Kidney tubule cell (primary cell): ENCODE data around the gene TBC1D9B.
"Not testable (repeated sequence)": the region's sequence is repeated elsewhere in the genome, so short reads cannot be mapped to it uniquely, and the experiment has no call there.

Experiments used
- DNase-seq: peaks from one replicate; pipeline ENCODE4 v3.0.0-alpha.2; 2018; ENCODE audit warnings: low spot score

TBC1D9B gene

DNA sequence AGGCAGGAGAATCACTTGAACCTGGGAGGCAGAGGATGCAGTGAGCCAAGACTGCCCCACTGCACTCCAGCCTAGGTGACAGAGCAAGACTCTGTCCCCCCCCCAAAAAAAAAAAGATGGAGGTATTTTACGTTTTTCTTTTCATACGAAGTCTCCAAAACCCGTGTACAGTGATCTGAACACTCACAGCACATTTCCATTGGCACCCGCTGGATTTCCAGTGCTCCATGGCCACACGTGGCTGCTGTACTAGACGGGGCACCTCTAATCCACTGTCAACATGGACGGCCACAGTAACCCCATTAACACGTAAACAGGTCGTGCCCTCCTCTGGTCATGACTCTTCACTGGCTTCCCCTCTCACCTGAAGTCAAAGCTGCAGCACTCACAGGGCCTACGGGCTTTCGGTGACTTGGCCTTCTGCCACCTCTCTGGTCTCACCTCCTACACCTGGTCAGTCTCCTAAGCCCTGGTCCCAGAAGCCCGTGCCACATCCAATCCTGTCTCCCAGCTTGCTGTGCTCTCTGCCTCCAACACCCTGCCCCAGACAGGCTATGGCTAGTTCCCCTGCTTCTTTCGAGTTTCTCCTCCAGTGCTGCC is 22.1 kb downstream of the TBC1D9B start:
- DNase-seq = no peak

DNA sequence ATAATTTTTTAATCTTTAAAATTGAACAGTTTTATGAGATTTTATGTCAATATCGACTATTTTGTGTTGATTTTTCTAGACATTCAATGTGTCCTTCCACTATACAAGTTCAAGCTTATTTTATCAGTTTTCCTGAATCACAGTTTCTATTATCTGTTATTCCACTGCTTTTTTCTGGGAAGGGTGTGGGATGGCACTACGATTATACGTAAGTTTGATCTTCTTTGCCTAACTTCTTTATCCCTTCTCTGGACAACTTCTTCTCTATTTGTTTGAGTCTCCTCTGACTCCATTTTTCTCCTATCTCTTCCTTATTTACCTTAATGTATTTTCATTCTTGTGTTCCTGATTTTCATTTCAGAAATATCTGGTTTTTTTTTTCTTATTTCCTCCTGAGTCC is 24.5 kb downstream of the TBC1D9B start:
- DNase-seq = no peak

DNA sequence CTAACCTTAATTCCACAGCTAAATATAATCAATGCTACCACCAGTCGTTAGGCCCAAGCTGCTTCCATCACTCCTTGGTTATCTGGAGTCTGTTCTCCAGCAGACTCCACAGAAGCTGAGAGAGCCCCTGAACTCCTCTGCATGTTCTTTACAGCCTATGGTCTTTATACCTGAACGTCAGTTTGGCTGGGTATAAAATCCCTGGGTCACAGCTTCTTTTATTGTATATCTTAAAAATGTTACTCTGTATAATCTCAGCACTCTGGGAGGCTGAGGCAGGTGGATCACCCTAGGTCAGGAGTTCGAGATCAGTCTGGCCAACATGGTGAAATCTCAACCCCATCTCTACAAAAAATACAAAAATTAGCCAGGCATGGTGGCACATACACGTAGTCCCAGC is 25.4 kb downstream of the TBC1D9B start:
- no peak for DNase-seq

DNA sequence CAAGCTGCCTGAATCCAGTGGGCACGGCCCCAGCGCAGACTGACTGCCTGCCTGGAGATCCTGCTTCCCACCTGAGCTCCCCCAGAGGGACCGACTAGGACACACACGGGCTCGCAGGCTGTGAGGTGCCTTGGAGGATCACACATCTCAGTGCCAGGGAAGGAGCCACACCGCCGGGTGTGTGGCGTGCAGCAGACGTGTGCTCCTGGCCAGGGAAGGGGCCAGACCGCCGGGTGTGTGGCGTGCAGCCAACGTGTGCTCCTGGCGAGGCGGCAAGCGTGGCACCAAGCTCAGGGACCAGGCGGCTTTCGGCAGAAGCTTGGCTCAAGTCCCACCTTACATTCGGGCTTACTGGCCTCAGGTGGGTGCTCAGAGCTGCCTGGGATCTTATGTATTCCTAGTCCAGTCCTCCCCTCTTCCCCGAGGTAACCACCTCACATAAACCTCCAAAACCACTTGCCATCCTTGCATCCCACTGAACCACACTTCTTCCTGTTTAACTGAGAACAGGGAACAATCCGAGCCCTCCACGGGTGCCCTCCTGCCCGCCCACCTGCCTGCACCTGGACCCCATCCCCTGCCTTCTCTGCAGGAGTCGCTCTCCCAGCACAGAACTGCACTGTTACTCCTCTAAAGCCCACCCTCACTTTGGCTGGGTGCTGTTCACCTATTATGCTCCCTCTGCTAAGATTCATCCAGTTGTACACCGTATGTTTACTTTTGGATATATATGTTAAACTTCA is 26.7 kb downstream of the TBC1D9B start:
- no peak for DNase-seq

DNA sequence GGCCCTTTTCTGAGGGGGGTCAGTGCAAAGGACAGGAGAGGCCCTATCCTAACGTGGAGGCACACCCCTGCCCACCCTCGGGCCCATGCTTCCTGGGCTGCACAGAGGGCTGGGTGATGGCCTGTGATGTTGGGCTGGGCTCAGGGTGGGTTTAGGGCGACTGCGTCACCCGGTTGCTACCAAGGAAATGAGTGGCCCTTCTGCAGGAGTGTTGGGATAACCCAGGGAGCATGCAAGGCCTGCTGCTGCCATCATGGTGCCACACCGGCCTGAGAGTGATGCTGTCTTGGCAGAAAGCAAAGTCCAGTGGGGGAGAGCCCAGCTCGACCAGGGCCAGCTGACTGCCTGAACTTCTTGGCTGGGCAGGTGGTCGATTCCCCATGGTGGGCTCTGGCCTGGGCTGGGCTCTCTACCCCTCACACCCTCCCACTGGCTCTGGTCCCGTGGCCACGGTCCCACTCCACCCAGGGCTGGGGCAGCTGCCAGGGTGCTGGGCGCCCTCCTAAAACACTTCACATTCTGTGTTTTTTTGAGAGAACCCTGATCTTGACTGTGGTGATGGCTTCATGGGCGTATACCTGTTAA is 27.5 kb downstream of the TBC1D9B start:
- DNase-seq = no peak

DNA sequence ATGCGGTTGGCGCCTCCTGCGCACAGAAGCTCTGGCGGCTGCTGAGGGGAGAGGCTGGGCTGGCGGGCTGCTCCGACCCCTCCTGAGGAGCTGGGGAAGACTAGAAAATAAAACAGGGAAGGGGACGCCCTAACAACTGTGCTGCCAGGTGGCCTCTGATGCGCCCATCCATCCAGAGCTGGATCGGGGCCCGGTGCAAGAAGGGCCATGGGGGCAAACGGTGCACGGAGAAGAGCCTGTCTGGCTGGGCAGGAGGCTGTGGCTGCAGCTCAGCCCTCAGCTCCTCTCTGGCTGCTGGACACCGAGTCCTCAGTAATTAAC is 28.0 kb downstream of the TBC1D9B start:
- DNase-seq = no peak

DNA sequence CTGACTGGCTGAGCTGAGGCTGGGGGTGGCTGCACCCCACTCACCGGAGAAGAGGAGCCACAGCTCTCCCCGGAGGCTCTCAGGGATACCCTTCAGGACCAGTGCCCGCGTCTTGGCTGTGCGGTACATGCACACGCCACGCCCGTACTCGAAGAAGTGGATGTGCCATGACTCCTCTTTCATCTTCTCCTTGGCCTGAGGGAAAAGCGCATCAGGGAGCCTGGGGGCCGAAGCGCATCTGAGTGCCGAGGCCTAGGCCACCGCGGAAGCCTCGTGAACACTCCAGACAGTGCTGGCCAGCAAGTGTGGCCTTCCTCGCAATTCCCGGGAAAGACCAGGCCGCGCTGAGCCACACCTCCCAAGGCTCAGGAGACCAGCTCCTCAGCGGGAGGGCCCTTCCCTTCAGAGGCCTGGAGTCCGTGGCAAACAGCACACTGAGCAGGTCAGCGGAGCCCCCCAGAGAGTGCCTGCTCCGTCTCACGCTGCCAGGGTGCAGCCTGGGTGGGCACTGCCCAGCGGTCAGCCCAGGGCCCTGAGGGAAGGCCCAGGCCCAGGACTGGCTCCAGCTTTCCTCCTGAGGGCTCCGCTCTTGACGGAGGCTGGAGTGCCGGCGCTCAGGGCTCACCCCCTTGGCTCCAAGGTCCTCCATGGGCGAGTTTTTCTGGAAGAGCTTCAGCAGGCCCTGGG is 28.6 kb downstream of the TBC1D9B start:
- DNase-seq = no peak

DNA sequence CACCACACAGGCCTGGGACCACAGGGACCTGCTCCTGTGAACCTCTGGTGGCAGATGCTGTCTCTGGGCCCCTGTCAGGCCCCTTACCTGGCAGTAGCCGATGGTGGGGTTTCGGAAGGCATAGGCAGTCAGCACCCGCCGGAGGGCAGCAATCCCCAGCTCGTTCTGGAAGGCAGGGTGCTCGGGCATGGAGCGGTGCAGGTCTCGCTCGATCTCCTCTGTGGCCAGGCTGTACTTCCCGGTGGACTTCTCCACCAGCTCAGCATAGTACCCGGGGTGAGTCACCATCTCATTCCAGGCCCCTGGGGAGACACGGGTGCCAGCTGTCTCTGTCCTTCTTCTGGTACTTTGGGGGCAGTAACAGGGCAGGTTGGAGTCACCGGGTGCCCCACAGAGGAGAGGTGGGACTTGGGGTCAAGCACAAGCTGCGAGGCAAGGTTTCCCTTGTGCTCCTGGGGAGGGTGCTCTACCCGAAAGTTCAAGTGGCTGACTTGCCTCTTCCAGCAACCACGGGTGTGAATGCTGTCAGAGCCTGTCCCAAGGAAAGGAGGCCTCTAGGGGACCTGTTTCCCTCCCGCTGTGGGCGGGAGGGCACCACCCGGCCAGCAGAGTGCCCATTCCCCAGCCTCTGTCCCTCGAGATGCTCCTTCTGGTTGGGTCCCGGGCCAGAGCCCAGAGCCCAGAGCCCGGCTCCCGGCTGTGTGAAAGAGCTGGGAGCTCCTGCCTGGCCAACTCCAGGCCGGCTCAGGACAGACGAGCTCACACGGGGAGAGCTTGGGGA is 29.3 kb downstream of the TBC1D9B start:
- DNase-seq = peak; percentile 30

DNA sequence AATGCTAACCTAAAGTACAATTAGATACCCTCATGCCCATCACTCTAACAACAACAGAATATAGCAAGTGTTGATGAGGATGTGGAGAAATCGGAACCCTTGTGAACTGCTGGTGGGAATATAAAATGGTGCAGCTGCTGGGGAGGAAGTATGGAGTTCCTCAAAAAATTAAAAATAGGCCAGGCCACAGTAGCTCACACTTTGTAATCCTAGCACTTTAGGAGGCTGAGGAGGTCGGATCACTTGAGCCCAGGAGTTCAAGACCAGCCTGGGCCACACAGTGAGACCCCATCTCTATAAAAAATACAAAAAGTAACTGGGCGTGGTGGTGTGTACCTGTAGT is 31.1 kb downstream of the TBC1D9B start:
- no peak for DNase-seq

DNA sequence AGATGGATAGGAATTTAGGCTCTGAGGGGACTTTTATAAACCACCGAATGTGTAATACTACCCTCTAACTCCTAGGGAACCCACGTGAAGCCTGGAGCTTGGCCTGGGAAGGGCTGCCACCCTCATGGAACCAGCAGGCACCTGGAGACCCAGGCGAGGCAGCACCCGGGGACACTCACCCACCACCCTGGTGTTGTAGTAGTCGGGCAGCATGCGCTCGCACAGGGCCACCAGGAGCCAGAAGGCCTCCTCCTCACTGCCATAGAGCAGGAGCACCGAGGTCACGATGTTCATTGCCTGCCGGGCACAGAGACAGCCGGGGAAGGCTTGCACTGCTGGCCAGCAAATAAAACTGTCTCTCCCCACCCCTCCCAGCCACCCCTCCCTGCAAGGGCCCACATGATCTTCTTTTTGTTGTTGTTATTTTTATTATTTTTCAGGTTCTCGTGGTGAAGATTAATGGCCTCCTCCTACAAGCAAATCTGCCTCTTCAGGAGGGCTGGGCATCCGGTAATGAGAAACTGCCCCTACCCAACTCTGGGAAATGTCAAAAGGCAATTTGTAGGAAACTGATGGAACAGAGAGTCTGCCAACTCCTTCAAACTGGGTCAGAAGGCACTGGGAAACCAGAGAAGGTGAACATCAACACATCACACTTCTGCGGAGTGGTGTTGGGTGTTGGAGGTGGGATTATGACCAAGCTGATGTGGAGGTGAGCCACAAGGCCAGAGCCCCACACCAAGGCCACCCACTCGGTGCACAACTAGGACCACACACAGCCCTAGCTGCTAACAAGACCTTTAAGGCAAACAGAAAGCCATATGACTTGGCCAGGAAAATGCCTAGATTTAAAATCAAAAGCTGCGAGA is 31.7 kb downstream of the TBC1D9B start:
- DNase-seq = no peak

DNA sequence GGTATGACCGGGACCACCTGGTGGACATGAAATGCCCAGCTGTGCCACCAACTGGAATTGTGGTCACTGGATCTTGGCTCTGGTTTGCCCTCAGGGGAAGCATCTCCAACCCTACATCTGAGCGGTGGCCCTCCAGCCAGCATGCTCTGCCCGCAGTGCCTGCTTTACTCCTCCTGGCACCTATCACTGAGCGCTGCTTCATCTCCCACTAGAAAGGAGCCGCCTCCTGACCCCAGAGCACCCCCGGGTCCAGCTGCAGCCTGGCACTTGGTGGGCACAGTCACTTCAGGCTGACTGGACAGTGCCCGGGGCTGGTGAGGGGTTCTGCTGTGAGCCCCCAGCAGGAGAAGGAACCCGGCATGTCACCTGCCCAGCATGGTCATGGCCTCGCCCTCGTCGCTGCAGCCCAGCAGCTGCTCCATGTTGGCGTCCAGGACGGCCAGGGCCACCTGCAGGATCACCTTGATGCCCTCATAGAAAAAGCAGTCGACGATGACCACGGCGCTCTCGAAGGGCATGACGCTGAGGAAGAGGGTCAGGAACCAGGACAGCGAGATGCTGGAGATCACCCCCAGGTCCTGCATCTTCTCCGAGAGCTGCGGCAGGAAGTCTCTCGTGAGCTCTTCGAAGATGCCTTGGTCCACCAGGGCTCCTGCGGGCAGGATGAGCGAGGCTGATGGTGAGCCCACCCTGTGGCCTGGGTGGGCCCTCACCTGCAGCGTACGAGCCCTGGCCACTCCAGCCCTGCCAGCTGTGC is 33.0 kb downstream of the TBC1D9B start:
- DNase-seq = no peak

DNA sequence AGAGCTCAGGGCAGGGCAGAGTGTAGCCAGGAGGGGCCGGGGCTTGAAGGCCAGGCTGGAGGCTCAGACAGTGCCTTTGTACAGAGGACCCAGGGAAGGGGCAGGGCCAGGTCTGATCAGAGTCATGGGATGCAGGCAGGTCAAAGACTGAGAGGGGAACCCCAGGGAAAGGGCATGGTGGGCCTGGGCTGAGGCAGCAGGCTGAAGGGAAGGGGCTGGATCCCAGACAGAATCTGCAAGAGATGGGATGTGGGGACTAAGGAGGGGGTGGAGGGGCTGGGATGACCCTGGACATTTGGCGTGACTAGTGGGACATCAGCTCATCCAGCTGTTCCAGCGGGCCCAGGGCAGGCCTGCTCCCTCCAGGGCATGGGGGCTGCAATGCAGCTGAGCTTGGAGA is 33.6 kb downstream of the TBC1D9B start:
- no peak for DNase-seq

DNA sequence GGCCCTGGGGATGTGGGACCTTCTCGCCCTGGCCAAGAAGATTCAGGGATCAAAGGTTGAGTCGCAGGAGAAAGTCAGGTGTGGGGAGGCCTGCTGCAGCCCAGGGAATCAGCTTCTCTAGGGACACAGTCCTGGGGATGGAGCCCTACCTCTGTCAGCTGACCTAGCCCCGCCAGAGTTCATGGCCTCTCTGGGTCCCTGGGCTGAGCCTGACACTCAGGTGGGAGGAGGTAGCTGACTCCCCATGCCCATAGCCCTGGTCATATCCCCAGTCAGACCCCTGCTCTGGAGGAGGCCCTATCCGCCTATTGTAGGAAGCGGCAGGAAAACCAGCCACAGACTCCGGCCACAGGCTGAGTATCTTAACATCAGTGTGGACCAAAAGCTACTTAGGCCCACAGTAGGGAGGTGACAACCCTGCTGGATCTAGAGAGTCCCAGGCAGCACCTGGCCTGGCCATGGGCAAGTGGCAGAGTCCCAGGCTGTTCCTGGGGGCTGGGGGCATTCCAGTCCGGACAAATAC is 34.0 kb downstream of the TBC1D9B start:
- DNase-seq = no peak

DNA sequence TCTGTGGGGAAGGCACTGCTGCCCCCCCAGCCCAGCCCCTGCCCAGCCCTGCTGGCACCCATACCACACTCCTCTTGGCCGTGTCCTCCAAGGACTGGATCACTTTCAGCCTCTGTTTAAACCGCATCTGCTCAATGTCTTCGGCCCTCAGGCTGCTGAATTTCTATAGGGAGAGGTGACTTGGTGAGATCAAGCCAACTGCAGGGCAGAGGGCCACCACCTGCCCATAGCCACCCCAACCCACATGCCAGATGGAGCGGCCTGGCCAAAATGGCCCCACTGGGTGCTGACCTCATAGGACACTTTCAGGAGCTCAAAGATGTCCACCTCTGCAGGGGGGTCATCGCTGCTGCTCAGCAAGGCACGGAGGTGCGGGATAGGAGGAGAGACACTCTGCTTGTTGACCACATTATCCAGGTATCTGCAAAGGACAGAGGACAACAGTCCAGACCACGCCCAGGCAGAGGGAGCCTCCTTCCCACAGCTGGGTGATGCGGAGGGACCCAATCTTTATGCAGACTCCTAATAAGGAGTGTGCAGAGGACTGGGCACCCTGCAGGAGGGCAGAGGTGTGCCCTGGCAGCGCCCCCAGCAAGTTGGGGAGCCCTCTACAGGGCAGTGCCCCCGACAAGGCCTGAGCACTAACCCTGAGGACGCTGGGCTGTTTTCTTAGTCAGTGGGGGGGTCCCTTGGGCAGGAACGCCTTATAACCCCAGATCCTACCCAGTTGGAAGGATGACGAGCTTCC is 34.7 kb downstream of the TBC1D9B start:
- no peak for DNase-seq

DNA sequence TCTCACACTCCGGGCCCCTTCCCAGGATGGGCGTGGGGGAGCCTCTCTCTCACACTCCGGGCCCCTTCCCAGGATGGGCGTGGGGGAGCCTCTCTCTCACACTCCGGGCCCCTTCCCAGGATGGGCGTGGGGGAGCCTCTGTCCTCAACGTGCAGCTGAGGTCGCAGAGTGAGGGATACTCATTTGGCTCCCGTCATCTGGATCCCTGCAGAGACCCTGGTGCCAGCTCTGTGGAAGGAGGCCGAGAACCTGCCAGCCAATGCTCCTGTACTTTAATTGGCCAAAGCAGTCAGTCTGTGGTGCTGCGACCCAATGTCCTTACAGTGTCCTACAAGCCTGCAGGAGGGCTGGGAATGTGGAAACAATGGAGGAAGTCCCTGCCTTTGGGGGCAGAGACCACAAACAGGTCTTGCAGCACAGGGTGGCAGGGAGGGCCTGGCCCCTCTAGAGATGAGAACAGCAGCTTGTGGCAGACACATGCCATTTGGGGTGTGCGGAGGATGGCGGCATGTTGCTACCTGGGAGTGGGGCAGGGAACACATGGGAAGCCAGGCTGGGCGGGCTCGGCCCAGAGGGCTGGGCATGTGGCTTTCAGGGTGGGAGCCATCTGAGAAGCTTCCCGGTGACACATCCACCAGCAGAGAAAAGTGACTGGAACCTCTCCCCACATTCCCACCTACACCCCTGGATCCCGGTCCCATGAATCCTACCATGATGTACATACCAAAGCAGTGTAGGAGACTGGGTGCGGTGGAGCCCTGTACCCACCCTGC is 35.5 kb downstream of the TBC1D9B start:
- DNase-seq = no peak

DNA sequence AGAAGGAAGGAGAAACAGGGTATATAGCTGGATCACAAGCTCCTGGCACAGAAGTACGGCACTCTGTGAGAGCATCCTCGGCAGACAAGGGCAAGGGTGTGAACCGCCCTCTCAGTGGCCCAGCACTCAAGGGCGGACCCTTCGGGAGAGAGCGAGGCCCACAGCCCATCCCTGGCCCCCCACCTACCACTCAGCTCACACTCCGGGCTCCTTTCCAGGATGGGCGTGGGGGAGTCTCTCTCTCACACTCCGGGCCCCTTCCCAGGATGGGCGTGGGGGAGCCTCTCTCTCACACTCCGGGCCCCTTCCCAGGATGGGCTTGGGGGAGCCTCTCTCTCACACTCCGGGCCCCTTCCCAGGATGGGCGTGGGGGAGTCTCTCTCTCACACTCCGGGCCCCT is 36.2 kb downstream of the TBC1D9B start:
- not testable (repeated sequence) for DNase-seq

DNA sequence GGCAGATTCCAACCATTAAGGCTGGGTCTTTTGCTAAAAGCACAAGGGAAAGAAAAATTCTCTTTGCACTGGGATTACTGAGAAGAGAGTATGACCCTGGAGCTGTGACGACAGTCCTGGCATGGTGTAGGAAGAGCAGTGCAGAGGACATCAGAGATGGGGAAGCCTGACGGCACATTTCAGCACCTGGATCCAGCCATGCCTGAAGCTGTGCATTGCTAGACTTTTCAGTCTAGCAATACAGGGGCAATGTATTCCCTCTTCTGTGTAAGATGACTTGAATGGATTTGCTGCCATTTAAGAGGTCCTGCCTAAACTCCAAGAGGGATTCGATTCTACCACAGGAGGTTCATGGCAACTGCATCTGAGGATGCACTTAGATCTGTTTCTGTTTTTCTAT is 36.7 kb downstream of the TBC1D9B start:
- DNase-seq = no peak

DNA sequence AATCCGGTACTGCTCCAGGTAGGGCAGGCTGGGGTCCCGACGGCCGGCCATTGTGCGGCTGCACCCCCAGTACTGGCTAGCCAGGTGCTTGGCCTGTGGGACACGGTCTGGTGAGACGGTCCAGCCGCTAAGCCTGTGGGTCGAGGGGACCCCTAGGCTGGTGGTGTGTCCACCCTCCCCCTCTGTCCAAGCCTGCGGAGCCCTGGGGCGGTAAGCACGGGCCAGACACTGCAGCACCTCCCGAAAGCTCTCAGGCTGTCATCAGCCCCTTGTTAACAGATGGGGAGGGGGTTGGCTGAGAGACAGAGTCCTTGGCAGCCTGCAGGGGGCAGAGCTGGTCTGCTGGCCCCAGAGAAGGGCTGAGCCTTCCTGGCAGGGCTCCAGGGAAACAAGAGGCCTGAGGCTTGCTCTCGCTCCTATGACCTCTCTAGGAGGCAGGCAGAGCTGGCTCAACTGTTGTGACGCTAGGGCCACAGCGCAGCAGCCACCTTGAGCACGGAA is 37.2 kb downstream of the TBC1D9B start:
- peak; percentile 37 for DNase-seq
